HepG2 (cell line): Measurements from ENCODE around the gene ZBTB47. TPM values are rescaled to one million over a fixed set of nuclear protein-coding genes. Genes with fewer than 3 reads are reported as not detected.
A peak's percentile ranks its signal among the peaks of the same experiment; 100 is the strongest.

ENCODE experiments used
- ATAC-seq: fragments of 200-7000 bp; cut with Tn5 transposase; 3 replicates; pipeline ENCODE4 v1.9.1; 2020; ENCODE audit warnings: mild to moderate bottlenecking, moderate library complexity
- BruUV-seq: library from RNA; stranded (reverse); fragments of 400-500 nt; replicated peaks from 2 replicates; lab custom pipeline; 2021; lab: Mats Ljungman, UMichigan
- CTCF ChIA-PET: fragments of 300-600 bp; formaldehyde crosslinking; extraction: SDS; loops from one replicate; lab custom pipeline; 2021; ENCODE audit warnings: low total read pairs, inconsistent platforms, low intra/inter-chr PET ratio; lab: Yijun Ruan, JAX
- POLR2A ChIA-PET: fragments of 350-600 bp; sonication (Branson Sonifier 250); formaldehyde crosslinking; loops from one replicate; lab custom pipeline; 2020; ENCODE audit warnings: antibody characterized with exemption, inconsistent platforms; lab: Yijun Ruan, JAX
- DNase-seq: peaks from one replicate; pipeline ENCODE4 v3.0.0-alpha.2; 2015; ENCODE audit warnings: low spot score
- FAIRE-seq: peaks from 3 replicates; lab custom pipeline; 2011; peaks lifted over from hg19 to GRCh38; lab: Jason Lieb, UNC
- H2AFZ ChIP-seq: one replicate; pipeline ENCODE4 v1.6.1; 2011; ENCODE audit warnings: low read length, inconsistent platforms
- H3K27ac ChIP-seq: fragments of 300-600 bp; 3 replicates; pipeline ENCODE4 v1.8.0; 2011; ENCODE audit warnings: mixed run types, mild to moderate bottlenecking, mixed read lengths, low read length, inconsistent platforms; ENCODE audit not compliant: insufficient read depth; ENCODE audit errors: extremely low read length
- H3K27me3 ChIP-seq, 2 experiments: fragments of 200-600 bp in 1 of 2; 2 replicates in 1 of 2; 3 replicates in 1 of 2; pipeline versions ENCODE4 v1.6.0 to v1.8.0; 2011; ENCODE audit warnings: low read length in 2 of 2, mild to moderate bottlenecking in 2 of 2, moderate library complexity in 2 of 2, inconsistent platforms in 1 of 2; ENCODE audit not compliant: insufficient read depth in 2 of 2, control insufficient read depth in 1 of 2
- H3K36me3 ChIP-seq, 2 experiments: fragments of 200-600 bp in 1 of 2; replicated peaks in 1 of 2; 2 replicates in 1 of 2; 3 replicates in 1 of 2; pipeline versions ENCODE4 v1.5.1 to v1.8.0; 2011; ENCODE audit warnings: low read length in 2 of 2, inconsistent platforms in 1 of 2; ENCODE audit not compliant: insufficient read depth in 2 of 2, control insufficient read depth in 1 of 2
- H3K4me1 ChIP-seq: 2 replicates; pipeline ENCODE4 v1.5.1; 2012; ENCODE audit warnings: low read length, inconsistent platforms; ENCODE audit not compliant: insufficient read depth
- H3K4me2 ChIP-seq: 2 replicates; pipeline ENCODE4 v1.6.0; 2011; ENCODE audit warnings: low read depth, low read length, inconsistent platforms
- H3K4me3 ChIP-seq, 3 experiments: fragments of 200-600 bp in 1 of 3; sonication (generic), shearing (Covaris generic) in 1 of 3; replicated peaks in 1 of 3; 2 replicates each; pipeline ENCODE4 v1.5.1; 2011 to 2016; ENCODE audit warnings: low read length in 3 of 3, inconsistent platforms in 2 of 3, low read depth in 2 of 3, mild to moderate bottlenecking in 2 of 3, control low read depth in 1 of 3, mixed read lengths in 1 of 3; ENCODE audit not compliant: insufficient read depth in 1 of 3
- H3K79me2 ChIP-seq: one replicate; pipeline ENCODE4 v1.6.1; 2011; ENCODE audit warnings: low read length, inconsistent platforms; ENCODE audit not compliant: insufficient read depth
- H3K9ac ChIP-seq: 2 replicates; pipeline ENCODE4 v1.6.0; 2011; ENCODE audit warnings: mild to moderate bottlenecking, low read depth, low read length, inconsistent platforms; ENCODE audit not compliant: insufficient read depth
- H3K9me3 ChIP-seq: 2 replicates; pipeline ENCODE4 v1.5.1; 2012; ENCODE audit warnings: mild to moderate bottlenecking, low read length
- H4K20me1 ChIP-seq: 2 replicates; pipeline ENCODE4 v1.6.0; 2011; ENCODE audit warnings: inconsistent platforms, mild to moderate bottlenecking, low read length, moderate library complexity; ENCODE audit not compliant: insufficient read depth
- HDAC6 ChIP-seq: fragments of 200-600 bp; sonication (generic); IDR thresholded peaks from 2 replicates; pipeline ENCODE4 v1.7.0; 2017; ENCODE audit warnings: mild to moderate bottlenecking, antibody characterized with exemption, low read length, low read depth
- LCORL ChIP-seq, 2 experiments: fragments of 450-650 bp in 1 of 2; sonication (generic) in 1 of 2; formaldehyde crosslinking in 1 of 2; IDR thresholded peaks; 2 replicates each; pipeline versions ENCODE4 v1.5.0 to v1.6.1; 2017 to 2020; ENCODE audit warnings: antibody characterized with exemption in 1 of 2, missing genetic modification reagents in 1 of 2
- MBD4 ChIP-seq: IDR thresholded peaks from 2 replicates; pipeline ENCODE4 v1.6.1; 2012; ENCODE audit warnings: low read length, inconsistent platforms, borderline replicate concordance
- TAF15 ChIP-seq: fragments of 200-400 bp; formaldehyde crosslinking; IDR thresholded peaks from one replicate; pipeline ENCODE4 v1.6.1; 2018; ENCODE audit warnings: mild to moderate bottlenecking, low read depth, low read length; ENCODE audit not compliant: poor library complexity, severe bottlenecking
- ZNF350 ChIP-seq: sonication (generic); formaldehyde crosslinking; IDR thresholded peaks from 2 replicates; pipeline ENCODE4 v1.4.0; 2020; ENCODE audit warnings: mild to moderate bottlenecking, low read depth, missing genetic modification reagents, borderline replicate concordance
- ZNF629 ChIP-seq: sonication (generic); formaldehyde crosslinking; conservative IDR thresholded peaks from 2 replicates; pipeline ENCODE4 v1.5.0; 2020; ENCODE audit warnings: missing genetic modification reagents
- ZNF768 ChIP-seq: sonication (generic); formaldehyde crosslinking; IDR thresholded peaks from 2 replicates; pipeline ENCODE4 v1.4.0; 2020; ENCODE audit warnings: missing genetic modification reagents
- WGBS: methylation state at CpG from one replicate; pipeline ENCODE4 v1.1.6; 2017; ENCODE audit warnings: low lambda C conversion rate; 5-methylcytosine and 5-hydroxymethylcytosine counted together
- in situ Hi-C: cut with HindIII; loops from 2 replicates; pipeline ENCODE4 v1.10.0; 2017; ENCODE audit warnings: low pct_unique_long_range_greater_than_20kb; ENCODE audit not compliant: extremely low pct_ligation_motif_present
- intact Hi-C: fragments of 100-400 bp; cut with micrococcal nuclease; formaldehyde crosslinking; loops from one replicate; pipeline ENCODE4 v1.10.0; 2022; ENCODE audit not compliant: unreplicated experiment
- polyA plus RNA-seq, 8 experiments: library from polyadenylated mRNA; depleted of rRNA in 3 of 8; stranded (reverse) in 7 of 8; unstranded in 1 of 8; fragments of >200 nt; fragmentation: Illumina TruSeq in 4 of 8; extraction: Trizol in 4 of 8; gene quantifications; 2 replicates each; pipeline versions ENCODE4 v1.2.1 to v1.2.3, GENCODE V29; 2011 to 2016; ENCODE audit warnings: low read depth in 4 of 8, missing spikeins in 1 of 8, mixed read lengths in 1 of 8; ENCODE audit not compliant: insufficient read depth in 1 of 8
- total RNA-seq, 5 experiments: library from RNA; depleted of rRNA; stranded (reverse); fragments of >200 nt; fragmentation: Illumina TruSeq; extraction: Trizol; gene quantifications; 2 replicates each; pipeline ENCODE4 v1.2.3, GENCODE V29; 2016; ENCODE audit warnings: low read depth in 1 of 5
- TF ChIP-seq, protein P1 (sequence below): sonication (generic); formaldehyde crosslinking; IDR thresholded peaks from 2 replicates; pipeline ENCODE4 v1.4.0; 2020; ENCODE audit warnings: mild to moderate bottlenecking, missing genetic modification reagents

The ZBTB47 gene
- total and polyA plus RNA-seq, 2 of the 13 experiments (the other 11 are each of a cell fraction or from before 2014, with no cell fraction given), result 1.5 to 3.1 TPM

DNA sequence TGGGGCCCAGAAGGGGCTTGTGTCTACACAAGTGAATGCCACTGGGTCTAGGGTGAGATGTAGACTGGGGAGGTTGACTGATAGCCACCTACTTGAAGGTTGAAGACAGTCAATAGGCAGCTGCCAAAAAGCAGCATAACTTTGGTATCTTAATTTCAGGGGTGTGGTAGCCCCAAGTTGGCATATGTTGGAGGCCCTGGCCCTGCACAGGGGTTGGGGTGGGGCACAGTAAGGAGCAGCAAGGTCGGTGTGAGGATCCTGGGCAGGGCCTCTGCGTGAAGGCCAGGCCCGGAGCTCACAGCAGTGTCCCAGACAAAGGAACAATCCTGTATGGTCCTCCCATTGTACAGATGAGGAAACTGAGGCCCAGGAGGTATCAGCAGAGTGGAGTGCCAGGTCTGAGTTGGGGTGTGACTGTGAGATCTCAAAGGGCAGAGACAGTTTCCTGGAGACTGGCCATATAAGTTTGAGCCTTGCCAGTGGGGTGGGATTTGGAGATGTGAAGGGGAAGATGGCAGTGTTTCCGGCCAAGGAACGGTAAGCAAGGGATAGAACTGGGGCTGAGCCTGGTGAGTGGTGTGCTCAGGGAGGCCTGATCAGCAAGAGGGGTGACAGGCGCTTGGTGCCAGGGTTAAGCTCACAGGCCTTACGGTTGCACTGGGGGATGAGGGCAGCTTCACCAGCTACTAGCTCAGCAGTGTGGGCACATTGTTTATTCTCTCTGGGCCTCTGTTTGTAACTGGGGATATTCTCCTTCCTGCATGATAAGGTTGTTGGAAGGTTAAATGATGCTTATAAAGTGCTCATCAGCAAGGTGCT is 33.5 kb downstream of the ZBTB47 start:
- no peaks in the 10 kb centered on the region for H4K20me1 ChIP-seq

DNA sequence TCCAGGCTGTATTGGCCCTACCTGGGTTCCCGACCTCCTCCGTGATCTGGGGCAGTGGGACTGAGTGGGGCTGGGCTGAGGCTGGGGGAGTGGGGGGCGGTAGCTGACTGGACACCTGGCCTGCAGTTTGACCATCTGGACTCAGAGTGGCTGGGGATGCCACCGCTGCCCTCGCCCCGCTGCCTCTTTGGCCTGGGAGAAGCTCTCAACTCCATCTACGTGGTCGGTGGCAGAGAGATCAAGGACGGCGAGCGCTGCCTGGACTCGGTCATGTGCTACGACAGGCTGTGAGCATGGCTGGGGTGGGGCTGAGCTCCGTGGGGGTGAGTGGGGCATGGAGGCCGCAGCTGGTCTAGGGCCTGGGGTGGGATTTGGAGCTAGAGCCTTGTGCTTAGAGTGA is 34.5 kb downstream of the ZBTB47 start:
- Histone ChIP-seq H3K27me3 (peaks cover 2 to 54% of the 10 kb centered on the region in 2 experiments; a peak in 3 of 5 replicates), H3K9me3 (no peaks in the 10 kb centered on the region), H3K27ac (no peak overlapping the region), H4K20me1 (no peaks in the 10 kb centered on the region), H3K9ac (no peak overlapping the region), H3K4me1 (peaks cover 5% of the 10 kb centered on the region; the same call in 1 of the 2 replicates), H3K4me2 (no peak overlapping the region), H3K36me3 (no peaks in the 10 kb centered on the region), H2AFZ (no peak overlapping the region), H3K79me2 (no peaks in the 10 kb centered on the region), H3K4me3 (no peak overlapping the region)
- BruUV-seq, result no TSS peak
- 51% methylated on average over 9 of the region's 15 CpGs for WGBS
- no peak for DNase-seq
- intact Hi-C loops, result no loop called here
- no peak for ATAC-seq
- FAIRE-seq, result no peak
- TF ChIP-seq ZNF768 (CRISPR knock-in tag) (no peak), MBD4 (no peak), TAF15 (no peak), ZNF350 (CRISPR knock-in tag) (no peak), LCORL (IDR thresholded peaks at IDR 0.05) (no peak), LCORL (CRISPR knock-in tag; IDR thresholded peaks at IDR 0.05) (no peak)
- TF ChIP-seq, protein P1, sequence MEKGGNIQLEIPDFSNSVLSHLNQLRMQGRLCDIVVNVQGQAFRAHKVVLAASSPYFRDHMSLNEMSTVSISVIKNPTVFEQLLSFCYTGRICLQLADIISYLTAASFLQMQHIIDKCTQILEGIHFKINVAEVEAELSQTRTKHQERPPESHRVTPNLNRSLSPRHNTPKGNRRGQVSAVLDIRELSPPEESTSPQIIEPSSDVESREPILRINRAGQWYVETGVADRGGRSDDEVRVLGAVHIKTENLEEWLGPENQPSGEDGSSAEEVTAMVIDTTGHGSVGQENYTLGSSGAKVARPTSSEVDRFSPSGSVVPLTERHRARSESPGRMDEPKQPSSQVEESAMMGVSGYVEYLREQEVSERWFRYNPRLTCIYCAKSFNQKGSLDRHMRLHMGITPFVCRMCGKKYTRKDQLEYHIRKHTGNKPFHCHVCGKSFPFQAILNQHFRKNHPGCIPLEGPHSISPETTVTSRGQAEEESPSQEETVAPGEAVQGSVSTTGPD (CRISPR knock-in tag), result no peak
- POLR2A ChIA-PET, result no interaction called here
- in situ Hi-C loops, result no loop called here
- CTCF ChIA-PET, result no interaction called here

More for the DNA sequence above, 33.5 kb downstream of the ZBTB47 start:
- Histone ChIP-seq H2AFZ (no peak overlapping the region), H3K27ac (no peak overlapping the region), H3K27me3 (peaks cover 3 to 53% of the 10 kb centered on the region in 2 experiments; a peak in 3 of 5 replicates), H3K4me2 (no peak overlapping the region), H3K9me3 (no peaks in the 10 kb centered on the region), H3K9ac (no peak overlapping the region), H3K4me3 (no peak overlapping the region), H3K4me1 (peaks cover 5% of the 10 kb centered on the region; the same call in 1 of the 2 replicates), H3K36me3 (no peaks in the 10 kb centered on the region), H3K79me2 (no peaks in the 10 kb centered on the region)
- in situ Hi-C loops, result no loop called here
- DNase-seq, result no peak
- WGBS, result 55% methylated on average over 5 of the region's 7 CpGs
- FAIRE-seq, result no peak
- TF ChIP-seq ZNF629 (CRISPR knock-in tag) (peak; percentile 55; the same call in 1 of the 2 replicates), HDAC6 (no peak)
- no TSS peak for BruUV-seq
- ATAC-seq, result no peak
- intact Hi-C loops, result no loop called here
- CTCF ChIA-PET, result no interaction called here
- POLR2A ChIA-PET, result no interaction called here
